ENCODE data around the gene MPPED1.

DNA sequence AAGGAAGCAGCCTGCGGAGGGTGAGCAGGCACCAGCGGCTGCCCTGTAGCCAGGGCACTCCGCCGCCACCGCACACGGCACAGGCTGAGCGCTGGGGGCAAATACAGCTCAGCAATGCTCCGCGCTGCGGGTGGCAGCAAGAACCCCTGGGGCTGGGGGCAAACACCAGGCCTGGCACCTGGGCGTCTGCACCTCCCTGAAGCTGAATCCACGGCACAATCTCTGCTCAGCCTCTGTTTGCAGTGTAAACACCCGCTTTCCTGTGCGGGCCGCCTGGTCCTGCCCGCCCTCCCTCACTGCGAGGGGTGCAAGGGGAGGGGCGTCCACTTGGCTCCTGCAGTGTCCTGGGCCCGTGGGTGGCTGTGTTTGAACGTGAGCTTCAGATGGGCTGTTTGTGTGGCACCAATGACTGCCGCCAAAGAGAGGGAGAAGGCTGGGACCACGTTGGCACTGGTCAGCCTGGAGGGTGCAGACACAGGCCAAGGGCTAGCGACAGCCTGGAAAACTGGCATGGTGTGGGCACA is 14.8 kb upstream of the MPPED1 start:
- TF ChIP-seq, protein P1, sequence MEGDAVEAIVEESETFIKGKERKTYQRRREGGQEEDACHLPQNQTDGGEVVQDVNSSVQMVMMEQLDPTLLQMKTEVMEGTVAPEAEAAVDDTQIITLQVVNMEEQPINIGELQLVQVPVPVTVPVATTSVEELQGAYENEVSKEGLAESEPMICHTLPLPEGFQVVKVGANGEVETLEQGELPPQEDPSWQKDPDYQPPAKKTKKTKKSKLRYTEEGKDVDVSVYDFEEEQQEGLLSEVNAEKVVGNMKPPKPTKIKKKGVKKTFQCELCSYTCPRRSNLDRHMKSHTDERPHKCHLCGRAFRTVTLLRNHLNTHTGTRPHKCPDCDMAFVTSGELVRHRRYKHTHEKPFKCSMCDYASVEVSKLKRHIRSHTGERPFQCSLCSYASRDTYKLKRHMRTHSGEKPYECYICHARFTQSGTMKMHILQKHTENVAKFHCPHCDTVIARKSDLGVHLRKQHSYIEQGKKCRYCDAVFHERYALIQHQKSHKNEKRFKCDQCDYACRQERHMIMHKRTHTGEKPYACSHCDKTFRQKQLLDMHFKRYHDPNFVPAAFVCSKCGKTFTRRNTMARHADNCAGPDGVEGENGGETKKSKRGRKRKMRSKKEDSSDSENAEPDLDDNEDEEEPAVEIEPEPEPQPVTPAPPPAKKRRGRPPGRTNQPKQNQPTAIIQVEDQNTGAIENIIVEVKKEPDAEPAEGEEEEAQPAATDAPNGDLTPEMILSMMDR (IDR thresholded peaks at IDR 0.05), result no peak
- TF ChIP-seq EP300 (IDR thresholded peaks at IDR 0.05) (no peak), POLR2AphosphoS5 (IDR thresholded peaks at IDR 0.05) (no peak), POLR2A (IDR thresholded peaks at IDR 0.05) (no peak)
